T-helper 9 cell (primary cell): ENCODE results near the gene AQP2.

Experiments
- DNase-seq: peaks from one replicate; pipeline ENCODE4 v3.0.0-alpha.2; 2020

Gene AQP2

GRCh38 chr12:49920915-49921286 is 29.6 kb upstream of the AQP2 start:
- DNase-seq, result no peak

GRCh38 chr12:49921299-49921698 is 29.2 kb upstream of the AQP2 start:
- DNase-seq, result no peak

DNA sequence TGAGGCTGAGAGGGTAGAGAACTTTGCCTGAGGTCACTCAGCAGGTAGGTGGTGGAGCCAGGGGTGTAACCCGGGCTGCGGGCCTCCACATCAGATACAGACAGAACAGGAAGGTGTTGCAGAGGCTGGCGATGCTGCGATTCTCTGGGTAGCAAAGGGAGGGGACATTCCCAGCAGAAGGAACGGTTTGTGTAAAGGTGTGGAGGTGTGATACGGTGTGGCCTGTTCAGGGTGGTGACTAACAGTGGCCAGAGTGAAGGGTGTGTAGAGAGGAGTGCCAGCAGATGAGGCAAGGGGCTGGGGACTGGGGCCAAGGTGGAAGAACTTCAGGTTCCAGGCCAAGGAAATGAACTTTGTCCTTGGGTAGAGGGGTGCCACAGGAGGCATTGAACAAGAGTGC is 28.6 kb upstream of the AQP2 start:
- no peak for DNase-seq

- no peak for DNase-seq
These were observed 28.0 kb upstream of the AQP2 start for GRCh38 chr12:49922349-49923034.

DNA sequence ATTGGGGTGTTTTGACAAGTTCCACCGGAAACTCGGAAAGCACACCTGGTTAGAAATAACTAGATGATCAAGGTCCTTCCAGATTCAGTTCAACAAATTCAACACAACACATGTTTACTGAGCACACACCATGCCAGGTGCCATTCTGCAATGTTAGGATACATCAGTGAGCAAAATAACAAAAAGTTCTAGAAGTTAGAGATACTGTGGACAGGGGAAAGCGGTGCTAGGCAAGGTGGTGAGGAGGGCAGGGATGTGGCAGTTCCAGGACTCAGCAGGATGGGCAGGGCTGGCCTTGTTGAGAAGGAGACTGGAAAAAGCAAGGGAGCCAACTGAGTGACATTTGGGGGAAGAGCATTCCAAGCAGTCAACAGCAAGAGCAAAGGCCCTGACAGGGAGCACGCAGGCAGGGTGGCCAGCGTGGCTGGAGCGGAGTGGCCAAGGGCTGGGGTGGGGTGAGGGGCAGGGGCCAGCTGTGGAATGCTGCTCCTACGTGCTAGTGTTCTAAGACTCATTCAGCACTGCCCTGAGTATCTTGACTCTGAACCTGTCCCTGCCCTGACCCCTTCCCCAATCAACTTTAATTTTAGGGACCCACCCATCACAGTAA is 27.4 kb upstream of the AQP2 start:
- DNase-seq, result no peak

DNA sequence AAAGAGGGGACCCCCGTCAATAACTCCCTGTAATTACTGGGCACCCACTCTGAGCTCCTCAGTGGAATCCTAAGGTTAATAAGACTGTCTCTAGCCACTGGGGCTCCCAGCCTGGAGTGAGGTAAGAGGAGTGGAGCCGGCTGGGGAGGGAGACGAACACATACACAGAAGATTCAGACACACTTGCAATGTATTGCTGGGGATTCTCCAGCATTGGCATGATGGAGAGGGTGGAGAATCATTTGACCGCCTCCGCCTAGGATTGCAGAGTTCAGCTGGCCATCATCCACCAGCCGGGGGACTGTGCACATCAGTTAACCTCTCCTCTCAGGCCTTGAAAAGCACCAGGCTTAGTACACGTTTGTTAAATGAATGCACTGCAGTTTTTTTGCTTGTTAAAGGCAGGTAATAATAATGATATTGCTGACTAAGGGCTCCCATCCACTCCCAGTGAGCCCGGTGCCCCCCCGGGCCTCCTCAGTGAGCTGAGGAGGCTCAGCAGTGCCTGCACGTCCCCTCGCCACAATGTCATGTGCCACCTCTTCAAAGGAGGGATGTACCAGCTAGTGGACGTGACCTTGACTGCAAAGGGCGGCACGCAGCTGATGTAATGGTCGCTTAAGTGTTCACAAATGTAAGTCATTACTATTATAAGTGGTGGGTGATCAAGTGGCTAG is 26.5 kb upstream of the AQP2 start:
- no peak for DNase-seq

DNA sequence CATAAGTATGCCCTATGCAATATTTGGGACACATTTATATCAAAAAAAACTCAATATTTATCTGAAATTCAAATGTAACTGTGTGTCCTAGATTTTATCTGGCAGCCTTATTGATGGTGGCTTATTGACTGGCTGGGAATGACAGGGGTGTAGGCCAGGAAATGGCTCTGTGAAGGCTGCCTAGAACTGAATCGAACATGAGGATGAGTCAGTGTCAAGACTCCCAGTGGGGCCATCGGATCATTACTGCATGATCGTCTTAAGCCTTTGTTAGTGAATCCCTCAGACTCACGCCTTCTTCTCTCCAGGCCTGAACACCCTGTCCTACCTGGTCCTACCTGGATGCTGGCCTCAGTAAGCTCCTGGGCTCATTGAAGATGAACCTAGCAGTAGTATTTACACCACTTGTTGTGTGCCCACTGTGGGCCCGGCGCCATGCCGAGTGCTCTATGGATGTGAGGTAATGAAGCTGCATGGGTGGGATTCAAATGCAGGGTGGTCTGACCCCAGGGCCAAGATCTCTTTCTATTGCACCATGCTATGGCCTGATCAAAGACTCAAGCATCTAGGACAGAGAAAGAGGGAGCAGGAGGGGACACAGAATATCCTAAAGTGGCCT is 25.8 kb upstream of the AQP2 start:
- DNase-seq, result no peak

GRCh38 chr12:49925433-49926204 is 24.9 kb upstream of the AQP2 start:
- DNase-seq, result no peak

DNA sequence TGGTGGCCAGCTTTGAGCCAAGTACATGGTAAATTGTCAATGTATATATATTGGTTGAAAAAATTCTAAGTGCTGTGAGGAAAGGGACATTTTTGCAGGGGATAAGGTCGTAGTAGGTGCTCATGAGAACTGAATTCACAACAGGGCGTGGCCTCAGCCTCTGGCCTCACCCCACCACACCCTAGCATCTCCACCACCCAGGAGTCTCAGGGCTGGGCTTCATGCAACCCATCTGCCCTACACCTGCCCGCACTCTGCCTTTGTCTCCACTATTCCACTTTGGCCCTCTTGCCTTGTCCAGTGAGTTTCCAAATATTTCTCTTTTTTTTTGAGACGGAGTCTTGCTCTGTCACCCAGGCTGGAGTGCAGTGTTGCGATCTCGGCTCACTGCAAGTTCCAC is 22.1 kb upstream of the AQP2 start:
- DNase-seq, result no peak

DNA sequence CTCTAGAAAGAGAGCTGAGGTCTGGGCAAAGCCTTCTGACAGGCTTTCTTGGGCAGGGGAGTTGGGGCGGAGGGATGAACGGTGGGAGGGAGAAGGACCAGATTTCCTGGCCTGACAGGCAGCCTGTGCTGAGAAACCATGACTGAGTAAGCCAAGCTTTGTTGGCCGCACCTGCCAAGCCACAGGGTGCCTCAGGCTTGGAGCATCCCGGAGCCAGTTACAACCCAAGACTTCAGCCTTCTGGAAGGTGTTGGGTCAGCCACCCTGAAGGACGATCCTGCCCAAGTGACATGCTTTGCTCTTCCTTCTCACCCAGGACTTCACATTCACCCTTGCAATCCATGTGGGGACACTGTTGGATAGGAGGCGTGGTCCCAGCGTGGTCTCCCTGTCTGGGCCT is 21.0 kb upstream of the AQP2 start:
- no peak for DNase-seq

- DNase-seq, result no peak
These were observed 19.8 kb upstream of the AQP2 start for GRCh38 chr12:49930515-49931288.

- no peak for DNase-seq
These were observed 18.5 kb upstream of the AQP2 start for GRCh38 chr12:49932023-49932422.

GRCh38 chr12:49932533-49933130 is 17.9 kb upstream of the AQP2 start:
- no peak for DNase-seq

DNA sequence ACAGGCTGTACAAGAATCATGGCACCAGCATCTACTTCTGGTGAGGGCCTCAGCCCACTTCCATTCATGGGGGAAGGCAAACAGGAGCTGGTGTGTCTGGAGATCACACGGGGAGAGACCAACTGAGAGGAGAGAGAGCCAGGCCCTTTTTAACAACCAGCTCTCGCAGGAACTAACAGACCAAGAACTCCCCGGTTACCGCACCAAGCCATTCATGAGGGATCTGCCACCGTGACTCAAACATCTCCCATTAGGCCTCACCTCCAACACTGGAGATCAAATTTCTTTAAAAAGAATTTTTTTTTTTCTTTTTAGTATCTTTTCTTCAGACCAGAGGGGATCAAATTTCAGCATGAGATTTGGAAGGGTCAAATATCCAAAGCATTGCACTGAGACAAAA is 16.7 kb upstream of the AQP2 start:
- no peak for DNase-seq

- no peak for DNase-seq
These were observed 16.0 kb upstream of the AQP2 start for GRCh38 chr12:49934505-49934904.

- DNase-seq, result no peak
These were observed 13.6 kb upstream of the AQP2 start for GRCh38 chr12:49936925-49937324.

DNA sequence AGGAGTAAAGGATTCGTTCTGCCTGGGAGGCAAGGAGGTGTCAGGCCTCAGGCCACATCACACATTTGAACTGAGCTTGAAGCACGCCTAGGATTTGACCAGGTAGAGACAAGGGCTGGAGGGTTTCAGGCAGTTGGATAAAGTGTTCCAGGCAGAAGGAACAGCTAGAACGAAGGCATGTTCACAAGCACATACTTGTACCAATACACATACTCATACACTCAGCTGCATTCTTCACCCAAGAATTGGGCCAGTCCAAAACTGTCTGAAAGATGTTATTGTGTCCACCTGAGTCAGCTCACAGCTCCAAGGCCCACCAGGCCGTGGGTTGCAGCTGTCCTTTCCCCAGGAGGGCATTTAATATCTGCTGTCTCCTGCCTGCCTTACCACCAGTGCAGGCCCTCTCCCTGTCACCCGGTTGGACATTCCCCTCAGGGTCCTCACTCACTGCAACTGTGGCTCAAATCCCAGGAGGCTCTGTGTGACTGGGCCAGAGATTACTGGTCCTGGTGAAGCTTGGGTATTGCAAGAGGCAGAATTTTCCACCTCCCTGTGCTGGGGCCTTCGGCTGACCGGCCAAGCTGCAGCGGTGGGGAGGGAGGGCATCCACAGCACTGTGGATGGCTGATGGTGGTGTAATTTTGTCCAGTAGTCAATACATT is 12.8 kb upstream of the AQP2 start:
- no peak for DNase-seq

DNA sequence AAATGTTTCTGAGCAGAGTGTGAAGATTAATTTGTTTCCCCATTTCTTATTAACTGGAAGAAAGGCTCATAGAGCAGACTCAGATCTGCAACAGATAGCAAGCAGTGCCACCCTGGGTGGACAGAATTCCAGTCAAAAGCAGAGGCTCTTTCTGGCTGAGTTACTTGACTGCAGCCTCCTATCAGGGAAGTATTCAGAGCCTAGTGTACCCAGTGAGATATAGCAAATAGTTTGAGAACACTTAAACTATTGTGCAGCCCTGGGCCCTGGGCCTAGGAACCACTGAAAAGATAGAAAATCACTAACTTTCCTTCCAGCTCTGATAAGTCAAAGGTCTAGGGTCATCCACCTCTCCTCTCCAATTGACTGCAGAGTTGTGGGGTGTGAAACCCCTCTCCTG is 11.2 kb upstream of the AQP2 start:
- DNase-seq, result no peak

- DNase-seq, result no peak
These were observed 10.8 kb upstream of the AQP2 start for GRCh38 chr12:49939707-49940106.

- no peak for DNase-seq
These were observed 8.7 kb upstream of the AQP2 start for GRCh38 chr12:49941556-49942511.
